Measurements from ENCODE around the gene SLC12A8.

DNA sequence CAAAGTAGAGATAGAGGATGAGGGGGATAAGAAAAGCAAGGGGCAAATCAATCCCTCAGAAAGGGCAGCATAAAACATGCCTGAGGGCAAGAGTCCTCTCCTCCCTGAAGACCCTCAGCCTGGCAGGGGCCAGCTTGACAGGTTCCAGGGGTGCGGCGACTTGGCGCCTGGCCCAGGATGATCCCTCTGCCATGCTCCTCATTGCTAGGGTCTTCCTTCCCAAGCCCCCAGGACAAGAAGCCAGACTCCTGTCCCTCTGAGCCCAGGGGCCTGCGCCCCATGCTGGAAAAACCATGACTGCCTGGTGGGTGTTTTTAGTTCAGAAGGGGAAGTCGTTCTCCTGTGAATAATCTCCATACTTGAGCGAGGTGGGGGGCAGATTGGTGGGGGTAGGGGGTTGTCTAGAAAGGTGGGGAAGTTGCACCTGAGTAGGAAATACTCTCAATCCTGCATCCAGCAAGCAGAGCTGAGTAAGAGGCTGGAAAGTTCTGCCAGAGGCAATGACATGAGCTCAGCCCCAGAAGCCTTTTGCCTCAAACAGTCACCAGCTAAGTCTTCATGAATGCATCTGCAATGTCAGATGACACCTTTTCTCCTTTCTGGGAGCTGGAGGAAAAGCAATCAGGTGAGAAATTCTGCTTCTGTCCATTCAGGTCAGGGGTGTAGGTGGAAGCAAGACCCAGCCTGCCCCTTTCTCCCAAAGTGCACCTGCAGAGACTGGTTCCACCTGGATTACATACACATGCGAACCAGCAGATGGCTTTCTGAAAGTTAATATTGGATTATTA lies 18.3 kb downstream of the SLC12A8 start:
- TF ChIP-seq, protein P1, sequence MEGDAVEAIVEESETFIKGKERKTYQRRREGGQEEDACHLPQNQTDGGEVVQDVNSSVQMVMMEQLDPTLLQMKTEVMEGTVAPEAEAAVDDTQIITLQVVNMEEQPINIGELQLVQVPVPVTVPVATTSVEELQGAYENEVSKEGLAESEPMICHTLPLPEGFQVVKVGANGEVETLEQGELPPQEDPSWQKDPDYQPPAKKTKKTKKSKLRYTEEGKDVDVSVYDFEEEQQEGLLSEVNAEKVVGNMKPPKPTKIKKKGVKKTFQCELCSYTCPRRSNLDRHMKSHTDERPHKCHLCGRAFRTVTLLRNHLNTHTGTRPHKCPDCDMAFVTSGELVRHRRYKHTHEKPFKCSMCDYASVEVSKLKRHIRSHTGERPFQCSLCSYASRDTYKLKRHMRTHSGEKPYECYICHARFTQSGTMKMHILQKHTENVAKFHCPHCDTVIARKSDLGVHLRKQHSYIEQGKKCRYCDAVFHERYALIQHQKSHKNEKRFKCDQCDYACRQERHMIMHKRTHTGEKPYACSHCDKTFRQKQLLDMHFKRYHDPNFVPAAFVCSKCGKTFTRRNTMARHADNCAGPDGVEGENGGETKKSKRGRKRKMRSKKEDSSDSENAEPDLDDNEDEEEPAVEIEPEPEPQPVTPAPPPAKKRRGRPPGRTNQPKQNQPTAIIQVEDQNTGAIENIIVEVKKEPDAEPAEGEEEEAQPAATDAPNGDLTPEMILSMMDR (conservative IDR thresholded peaks at IDR 0.05; ENCODE audit: low read depth in 2 of 2) = no peak
- TF ChIP-seq POLR2AphosphoS5 (IDR thresholded peaks at IDR 0.05; ENCODE audit: low read depth) (no peak), EZH2 (IDR thresholded peaks at IDR 0.05; ENCODE audit: low read depth, unreplicated experiment) (no peak), EZH2phosphoT487 (IDR thresholded peaks at IDR 0.05; ENCODE audit: unreplicated experiment) (no peak), CREB1 (CRISPR knock-in tag; IDR thresholded peaks at IDR 0.05; ENCODE audit: low read depth) (no peak), JUNB (IDR thresholded peaks at IDR 0.05; ENCODE audit: unreplicated experiment) (no peak)
